Endothelial cell of umbilical vein (primary cell): ENCODE data around the gene USH2A.

Experiments
- CTCF ChIP-seq, 2 donors: IDR thresholded peaks; 1 replicate in 1 of 2; 2 replicates in 1 of 2; pipeline ENCODE4 v1.5.1; 2011; ENCODE audit warnings: low read length in 2 of 2, mild to moderate bottlenecking in 2 of 2, moderate library complexity in 2 of 2, control low read depth in 1 of 2, inconsistent platforms in 1 of 2, low read depth in 1 of 2; ENCODE audit not compliant: insufficient read depth in 1 of 2; ENCODE audit errors: extremely low read depth in 1 of 2
- EZH2 ChIP-seq: IDR thresholded peaks from 2 replicates; pipeline ENCODE4 v1.6.1; 2012; ENCODE audit warnings: borderline replicate concordance, low read depth, mild to moderate bottlenecking, moderate library complexity, low read length, inconsistent platforms; ENCODE audit not compliant: severe bottlenecking
- FOS ChIP-seq: IDR thresholded peaks from 2 replicates; pipeline ENCODE4 v1.6.1; 2011; ENCODE audit warnings: mild to moderate bottlenecking, low read length, moderate library complexity, borderline replicate concordance; ENCODE audit not compliant: insufficient read depth
- GATA2 ChIP-seq: IDR thresholded peaks from 2 replicates; pipeline ENCODE4 v1.7.0; 2011; ENCODE audit warnings: low read depth, mild to moderate bottlenecking, moderate library complexity, mixed read lengths, low read length; ENCODE audit not compliant: insufficient read length, insufficient read depth
- JUN ChIP-seq: IDR thresholded peaks from 2 replicates; pipeline ENCODE4 v1.6.1; 2011; ENCODE audit warnings: borderline replicate concordance, low read depth; ENCODE audit not compliant: insufficient read length, insufficient read depth
- MYC ChIP-seq: IDR thresholded peaks from one replicate; pipeline ENCODE4 v1.6.1; 2011; ENCODE audit warnings: mild to moderate bottlenecking, low read depth, low read length
- POLR2A ChIP-seq: IDR thresholded peaks from 2 replicates; pipeline ENCODE4 v1.6.1; 2012; ENCODE audit warnings: low read depth, mild to moderate bottlenecking, control low read depth, low read length
- POLR2AphosphoS5 ChIP-seq: IDR thresholded peaks from 2 replicates; pipeline ENCODE4 v1.6.1; 2012; ENCODE audit warnings: low read depth, mild to moderate bottlenecking, control low read depth, low read length, moderate library complexity; ENCODE audit not compliant: insufficient read depth

GRCh38 chr1:215669806-215670491 is 753.3 kb downstream of the USH2A start:
- TF ChIP-seq EZH2 (no peak), POLR2A (no peak), CTCF (IDR thresholded peaks at IDR 0.05; ENCODE audit: extremely low read depth in 1 of 2, insufficient read depth in 1 of 2, low read depth in 1 of 2, low read length in 2 of 2) (no peak), POLR2AphosphoS5 (no peak), MYC (no peak), JUN (no peak), GATA2 (no peak), FOS (no peak)
